Right ventricle myocardium inferior (tissue), 1 donor: Measurements from ENCODE around the gene ARHGAP26. TPM values are rescaled to one million over a fixed set of nuclear protein-coding genes. Genes with fewer than 3 reads are reported as not detected.

Experiments used
- ATAC-seq: fragments of 200-7000 bp; cut with Tn5 transposase; one replicate; pipeline ENCODE4 v1.9.1; 2020; ENCODE audit warnings: mild to moderate bottlenecking, moderate library complexity
- DNase-seq: peaks from one replicate; pipeline ENCODE4 v3.0.0; 2021; ENCODE audit errors: missing footprints
- intact Hi-C: fragments of 100-400 bp; cut with DNase I; formaldehyde crosslinking; loops from one replicate; pipeline ENCODE4 v1.11.0; 2022
- total RNA-seq: library from RNA; stranded (reverse); fragmentation: NEBNext Ultra II Directional; extraction: Animal tissue kit (Norgen Biotek cat#: 25700); gene quantifications from one replicate; pipeline ENCODE4 v1.2.1, GENCODE V29; 2021
- donor health status: DM: no; HTN: yes; CAD: no; lungs with severe emphysema.

The ARHGAP26 gene
- total RNA-seq, 1 donor from 2014 or later: 29.8 TPM

GRCh38 chr5:142820447-142820846 lies 50.3 kb downstream of the ARHGAP26 start:
- ATAC-seq (no peak), DNase-seq (no peak)
- intact Hi-C loops: no loop called here

- no peak for DNase-seq
- no peak for ATAC-seq
- intact Hi-C loops: no loop called here
Measured at GRCh38 chr5:142821034-142821732, 51.0 kb downstream of the ARHGAP26 start.

GRCh38 chr5:142821733-142822487 lies 51.7 kb downstream of the ARHGAP26 start:
- DNase-seq (no peak), ATAC-seq (no peak)
- intact Hi-C loops: no loop called here

- DNase-seq (no peak), ATAC-seq (no peak)
- intact Hi-C loops: no loop called here
Measured at GRCh38 chr5:142823126-142823525, 52.9 kb downstream of the ARHGAP26 start.

GRCh38 chr5:142823806-142824205 lies 53.6 kb downstream of the ARHGAP26 start:
- ATAC-seq: no peak
- intact Hi-C loops: no loop called here
- DNase-seq: no peak

- DNase-seq (no peak), ATAC-seq (no peak)
- intact Hi-C loops: no loop called here
Measured at GRCh38 chr5:142824391-142824790, 54.2 kb downstream of the ARHGAP26 start.

GRCh38 chr5:142825378-142826089 lies 55.4 kb downstream of the ARHGAP26 start:
- intact Hi-C loops: loop anchor here (5.0 kb wide), 1 partner anchor 53 kb away; the partner anchor contains the start of gene ARHGAP26
- DNase-seq (no peak), ATAC-seq (peak; percentile 61)

GRCh38 chr5:142826093-142826492 lies 55.9 kb downstream of the ARHGAP26 start:
- no peak for ATAC-seq
- DNase-seq: no peak
- intact Hi-C loops: loop anchor here (5.0 kb wide), 1 partner anchor 54 kb away; the partner anchor contains the start of gene ARHGAP26

GRCh38 chr5:142826741-142827492 lies 56.7 kb downstream of the ARHGAP26 start:
- no peak for DNase-seq
- intact Hi-C loops: loop anchor here (5.0 kb wide), 1 partner anchor 55 kb away; the partner anchor contains the start of gene ARHGAP26
- no peak for ATAC-seq

- ATAC-seq (no peak), DNase-seq (no peak)
- intact Hi-C loops: loop anchor here (5.0 kb wide), 1 partner anchor 56 kb away; the partner anchor contains the start of gene ARHGAP26
Measured at GRCh38 chr5:142827934-142828576, 57.9 kb downstream of the ARHGAP26 start.

GRCh38 chr5:142828797-142829535 lies 58.8 kb downstream of the ARHGAP26 start:
- intact Hi-C loops: loop anchor here (5.0 kb wide), 1 partner anchor 57 kb away; the partner anchor contains the start of gene ARHGAP26
- ATAC-seq: peak; percentile 45
- DNase-seq: no peak

- no peak for DNase-seq
- no peak for ATAC-seq
- intact Hi-C loops: loop anchor here (5.0 kb wide), 1 partner anchor 58 kb away; the partner anchor contains the start of gene ARHGAP26
Measured at GRCh38 chr5:142829801-142830220, 59.6 kb downstream of the ARHGAP26 start.

- intact Hi-C loops: no loop called here
- ATAC-seq (no peak), DNase-seq (no peak)
Measured at GRCh38 chr5:142830241-142831008, 60.2 kb downstream of the ARHGAP26 start.

- intact Hi-C loops: no loop called here
- ATAC-seq: no peak
- DNase-seq: no peak
Measured at GRCh38 chr5:142831009-142831383, 60.8 kb downstream of the ARHGAP26 start.

- ATAC-seq (no peak), DNase-seq (no peak)
- intact Hi-C loops: no loop called here
Measured at GRCh38 chr5:142832263-142832662, 62.1 kb downstream of the ARHGAP26 start.

GRCh38 chr5:142833517-142834449 lies 63.6 kb downstream of the ARHGAP26 start:
- DNase-seq (no peak), ATAC-seq (no peak)
- intact Hi-C loops: no loop called here
